ENCODE measurements around the gene NEK4. TPM values are rescaled to one million over a fixed set of nuclear protein-coding genes. Genes with fewer than 3 reads are reported as not detected.

NEK4 gene
- total and polyA plus RNA-seq, 2 of the 13 experiments (the other 11 are each of a cell fraction or from before 2014, with no cell fraction given) = 16.5 to 38.0 TPM

GRCh38 chr3:52801839-52802238 is 31.1 kb upstream of the NEK4 start:
- no peak overlapping the region for H3K27ac ChIP-seq (ENCODE audit: extremely low read length, insufficient read depth, low read length)
- H3K27me3 ChIP-seq (ENCODE audit: control insufficient read depth in 1 of 2, insufficient read depth in 2 of 2, low read length in 2 of 2) = no peaks in the 10 kb centered on the region
- peaks cover 29 to 71% of the 10 kb centered on the region in 2 experiments for H3K36me3 ChIP-seq (replicated peaks in 1 of 2; ENCODE audit: control insufficient read depth in 1 of 2, insufficient read depth in 2 of 2, low read length in 2 of 2)
- no peaks in the 10 kb centered on the region for H3K9me3 ChIP-seq (ENCODE audit: low read length)
- intact Hi-C loops (cut with micrococcal nuclease; ENCODE audit: unreplicated experiment) (no loop called here), in situ Hi-C loops (cut with HindIII; ENCODE audit: extremely low pct_ligation_motif_present, low pct_unique_long_range_greater_than_20kb) (no loop called here)
- H3K4me1 ChIP-seq (ENCODE audit: insufficient read depth, low read length) = peaks cover 23% of the 10 kb centered on the region; the same call in 1 of the 2 replicates
- no peak overlapping the region for H3K4me2 ChIP-seq (ENCODE audit: low read depth, low read length)
- H3K79me2 ChIP-seq (ENCODE audit: insufficient read depth, low read length) = no peaks in the 10 kb centered on the region
- H2AFZ ChIP-seq (ENCODE audit: low read length) = no peak overlapping the region
- no peak overlapping the region for H3K9ac ChIP-seq (ENCODE audit: insufficient read depth, low read depth, low read length)
- CTCF ChIA-PET (ENCODE audit: low intra/inter-chr PET ratio, low total read pairs) = no interaction called here
- BruUV-seq (replicated peaks) = no TSS peak
- ATAC-seq (no peak), FAIRE-seq (no peak), DNase-seq (ENCODE audit: low spot score) (no peak)
- no peaks in the 10 kb centered on the region for H4K20me1 ChIP-seq (ENCODE audit: insufficient read depth, low read length)
- POLR2A ChIA-PET = interaction anchor here (1.2 kb wide), 1 partner anchor 10 kb away, joined by 3 read pairs; no protein-coding TSS in a partner anchor
- H3K4me3 ChIP-seq (replicated peaks in 1 of 3; ENCODE audit: insufficient read depth in 1 of 3, low read depth in 2 of 3, low read length in 3 of 3) = no peak overlapping the region
- 96% methylated on average over 5 of the region's 5 CpGs for WGBS (ENCODE audit: low lambda C conversion rate)
- TF ChIP-seq ZNF616 (CRISPR knock-in tag; IDR thresholded peaks at IDR 0.05; ENCODE audit: low read depth) (no peak), PRPF4 (IDR thresholded peaks at IDR 0.05; ENCODE audit: low read depth, low read length, poor library complexity, severe bottlenecking) (no peak), CENPT (CRISPR knock-in tag; IDR thresholded peaks at IDR 0.05; ENCODE audit: low read depth) (no peak), SYNCRIP (IDR thresholded peaks at IDR 0.05; ENCODE audit: insufficient read depth, low read depth, low read length) (no peak), FOXA3 (CRISPR knock-in tag; IDR thresholded peaks at IDR 0.05) (no peak), ZBTB37 (CRISPR knock-in tag; IDR thresholded peaks at IDR 0.05) (no peak), HNF4A (CRISPR knock-in tag; IDR thresholded peaks at IDR 0.05) (no peak), NFRKB (IDR thresholded peaks at IDR 0.05) (no peak), PBX3 (CRISPR knock-in tag; IDR thresholded peaks at IDR 0.05; ENCODE audit: borderline replicate concordance) (no peak), ZSCAN5A (CRISPR knock-in tag; IDR thresholded peaks at IDR 0.05; ENCODE audit: borderline replicate concordance) (no peak), CSRNP2 (CRISPR knock-in tag; conservative IDR thresholded peaks at IDR 0.05; ENCODE audit: low read depth) (no peak), ZNF503 (CRISPR knock-in tag; IDR thresholded peaks at IDR 0.05) (no peak), CHD2 (IDR thresholded peaks at IDR 0.05; ENCODE audit: low read depth, low read length) (no peak), ZNF878 (CRISPR knock-in tag; IDR thresholded peaks at IDR 0.05) (no peak), DMTF1 (CRISPR knock-in tag; IDR thresholded peaks at IDR 0.05) (no peak)

Measured in HepG2 (cell line).